Duodenal mucosa (tissue), 2 donors: ENCODE measurements around the gene DEF6.

Source experiments
- H3K27ac ChIP-seq: one replicate; pipeline ENCODE4 v1.7.0; 2013; ENCODE audit warnings: low read depth, low read length
- H3K27me3 ChIP-seq, 2 donors: one replicate each; pipeline ENCODE4 v1.7.0; 2013; ENCODE audit warnings: low read length in 2 of 2, control low read depth in 1 of 2; ENCODE audit not compliant: insufficient read depth in 2 of 2, control insufficient read depth in 1 of 2
- H3K36me3 ChIP-seq, 2 donors: one replicate each; pipeline ENCODE4 v1.7.0; 2013; ENCODE audit warnings: low read length in 2 of 2, control low read depth in 1 of 2; ENCODE audit not compliant: insufficient read depth in 2 of 2, control insufficient read depth in 1 of 2
- H3K4me1 ChIP-seq, 2 donors: one replicate each; pipeline ENCODE4 v1.7.0; 2013; ENCODE audit warnings: low read length in 2 of 2, control low read depth in 1 of 2; ENCODE audit not compliant: insufficient read depth in 2 of 2, control insufficient read depth in 1 of 2
- H3K4me3 ChIP-seq, 2 donors: one replicate each; pipeline ENCODE4 v1.7.0; 2013; ENCODE audit warnings: low read length in 2 of 2, low read depth in 1 of 2
- H3K9ac ChIP-seq, 2 donors: one replicate each; pipeline ENCODE4 v1.7.0; 2013; ENCODE audit warnings: low read length in 2 of 2, low read depth in 1 of 2
- H3K9me3 ChIP-seq, 2 donors: one replicate each; pipeline ENCODE4 v1.7.0; 2013; ENCODE audit warnings: low read length in 2 of 2, control low read depth in 1 of 2; ENCODE audit not compliant: control insufficient read depth in 1 of 2

Gene DEF6

GRCh38 chr6:35297601-35298481 is at the start of gene DEF6:
TSS of gene DEF6 (plus strand) at chr6:35297818. CDS start at chr6:35297857, 39 bp downstream.
- Histone ChIP-seq H3K9ac (peak within 1 kb of the TSS; percentile 76 to 91), H3K9me3 (peaks cover 0 to 2% of the 10 kb centered on the region in 2 donors), H3K36me3 (peaks cover 6 to 16% of the 10 kb centered on the region in 2 donors), H3K27me3 (no peaks in the 10 kb centered on the region), H3K4me3 (peak within 1 kb of the TSS; percentile 79 to 81), H3K27ac (peak within 1 kb of the TSS; percentile 69), H3K4me1 (peaks cover 32 to 45% of the 10 kb centered on the region in 2 donors)

GRCh38 chr6:35248300-35248699 is 49.3 kb upstream of the DEF6 start:
- Histone ChIP-seq H3K27ac (no peak overlapping the region), H3K36me3 (peaks cover 0 to 8% of the 10 kb centered on the region in 2 donors), H3K27me3 (no peaks in the 10 kb centered on the region), H3K9ac (no peak overlapping the region), H3K4me3 (no peak overlapping the region), H3K4me1 (peaks cover 5% of the 10 kb centered on the region in 2 donors), H3K9me3 (no peaks in the 10 kb centered on the region)

GRCh38 chr6:35248965-35249364 is 48.7 kb upstream of the DEF6 start:
- H3K27me3 ChIP-seq: no peaks in the 10 kb centered on the region
- H3K4me3 ChIP-seq: no peak overlapping the region
- H3K9me3 ChIP-seq: no peaks in the 10 kb centered on the region
- peaks cover 0 to 5% of the 10 kb centered on the region in 2 donors for H3K4me1 ChIP-seq
- no peak overlapping the region for H3K27ac ChIP-seq
- H3K36me3 ChIP-seq: peaks cover 0 to 8% of the 10 kb centered on the region in 2 donors
- H3K9ac ChIP-seq: no peak overlapping the region

- H3K36me3 ChIP-seq: no peaks in the 10 kb centered on the region
- H3K9ac ChIP-seq: no peak overlapping the region
- no peak overlapping the region for H3K4me3 ChIP-seq
- no peaks in the 10 kb centered on the region for H3K27me3 ChIP-seq
- peaks cover 0 to 5% of the 10 kb centered on the region in 2 donors for H3K4me1 ChIP-seq
- H3K27ac ChIP-seq: no peak overlapping the region
- H3K9me3 ChIP-seq: no peaks in the 10 kb centered on the region
These were observed 45.7 kb upstream of the DEF6 start for GRCh38 chr6:35251949-35252348.

GRCh38 chr6:35253249-35253648 is 44.4 kb upstream of the DEF6 start:
- Histone ChIP-seq H3K4me1 (peaks cover 2 to 5% of the 10 kb centered on the region in 2 donors), H3K27me3 (no peaks in the 10 kb centered on the region), H3K36me3 (no peaks in the 10 kb centered on the region), H3K9ac (no peak overlapping the region), H3K9me3 (no peaks in the 10 kb centered on the region), H3K4me3 (no peak overlapping the region), H3K27ac (no peak overlapping the region)

GRCh38 chr6:35258336-35258735 is 39.3 kb upstream of the DEF6 start:
- H3K36me3 ChIP-seq: no peaks in the 10 kb centered on the region
- H3K27ac ChIP-seq: no peak overlapping the region
- peak overlapping the region; percentile 79 to 93 for H3K4me3 ChIP-seq
- no peaks in the 10 kb centered on the region for H3K9me3 ChIP-seq
- peaks cover 16% of the 10 kb centered on the region in 2 donors for H3K4me1 ChIP-seq
- no peaks in the 10 kb centered on the region for H3K27me3 ChIP-seq
- peak overlapping the region; percentile 75 to 89 for H3K9ac ChIP-seq

GRCh38 chr6:35258858-35259193 is 38.8 kb upstream of the DEF6 start:
- Histone ChIP-seq H3K9me3 (no peaks in the 10 kb centered on the region), H3K27me3 (no peaks in the 10 kb centered on the region), H3K4me1 (peaks cover 16% of the 10 kb centered on the region in 2 donors), H3K27ac (peak overlapping the region; percentile 95), H3K9ac (peak overlapping the region; percentile 75 to 89), H3K4me3 (peak overlapping the region; percentile 79 to 93), H3K36me3 (no peaks in the 10 kb centered on the region)

GRCh38 chr6:35259194-35259947 is 38.2 kb upstream of the DEF6 start, which contains the start of gene ZNF76:
TSS of gene ZNF76 (plus strand) at chr6:35259735. CDS start at chr6:35281152, 21,417 bp downstream.
- no peaks in the 10 kb centered on the region for H3K27me3 ChIP-seq
- peak within 1 kb of the TSS; percentile 75 to 89 for H3K9ac ChIP-seq
- peak within 1 kb of the TSS; percentile 79 to 93 for H3K4me3 ChIP-seq
- H3K9me3 ChIP-seq: no peaks in the 10 kb centered on the region
- H3K27ac ChIP-seq: peak within 1 kb of the TSS; percentile 95
- no peaks in the 10 kb centered on the region for H3K36me3 ChIP-seq
- peaks cover 17 to 18% of the 10 kb centered on the region in 2 donors for H3K4me1 ChIP-seq

- Histone ChIP-seq H3K27me3 (no peaks in the 10 kb centered on the region), H3K4me3 (peak overlapping the region; percentile 79 to 93), H3K4me1 (peaks cover 18 to 22% of the 10 kb centered on the region in 2 donors), H3K27ac (peak overlapping the region; percentile 95), H3K9me3 (no peaks in the 10 kb centered on the region), H3K9ac (peak overlapping the region; percentile 75 to 89), H3K36me3 (no peaks in the 10 kb centered on the region)
These were observed 37.5 kb upstream of the DEF6 start for GRCh38 chr6:35259948-35260590.
